Kidney (tissue), 14 donors: ENCODE measurements around the gene BABAM2. TPM values are rescaled to one million over a fixed set of nuclear protein-coding genes. Genes with fewer than 3 reads are reported as not detected.

Source experiments
- DNase-seq, 5 donors: peaks; one replicate each; pipeline ENCODE4 v3.0.0-alpha.2; 2013 to 2020
- FAIRE-seq: peaks from 2 replicates; lab custom pipeline; 2012; peaks lifted over from hg19 to GRCh38; lab: Jason Lieb, UNC
- H3K27ac ChIP-seq, 2 donors: one replicate each; pipeline ENCODE4 v1.7.0; 2013; ENCODE audit warnings: low read depth in 2 of 2, low read length in 2 of 2, inconsistent platforms in 1 of 2
- H3K27me3 ChIP-seq: one replicate; pipeline ENCODE4 v1.7.1; 2013; ENCODE audit warnings: low read length, inconsistent platforms; ENCODE audit not compliant: control insufficient read depth, insufficient read depth
- H3K36me3 ChIP-seq, 3 donors: one replicate each; pipeline versions ENCODE4 v1.7.0 to v1.7.1; 2013; ENCODE audit warnings: low read length in 3 of 3, control low read depth in 1 of 3, inconsistent platforms in 1 of 3; ENCODE audit not compliant: insufficient read depth in 3 of 3, control insufficient read depth in 2 of 3
- H3K4me1 ChIP-seq, 3 donors: one replicate each; pipeline versions ENCODE4 v1.7.0 to v1.7.1; 2013; ENCODE audit warnings: low read length in 3 of 3, inconsistent platforms in 1 of 3, low read depth in 1 of 3; ENCODE audit not compliant: control insufficient read depth in 2 of 3, insufficient read depth in 2 of 3
- H3K4me3 ChIP-seq, 3 donors: one replicate each; pipeline versions ENCODE4 v1.7.0 to v1.8.1; 2013; ENCODE audit warnings: low read length in 3 of 3, control low read depth in 1 of 3, inconsistent platforms in 1 of 3
- H3K9ac ChIP-seq, 3 donors: one replicate each; pipeline versions ENCODE4 v1.7.0 to v1.7.1; 2013; ENCODE audit warnings: low read length in 3 of 3, control low read depth in 1 of 3, inconsistent platforms in 1 of 3
- H3K9me3 ChIP-seq, 3 donors: one replicate each; pipeline versions ENCODE4 v1.7.0 to v1.7.1; 2013; ENCODE audit warnings: low read length in 3 of 3, control low read depth in 1 of 3, inconsistent platforms in 1 of 3; ENCODE audit not compliant: control insufficient read depth in 2 of 3, insufficient read depth in 1 of 3
- CTCF ChIP-seq: IDR thresholded peaks from 3 replicates; pipeline ENCODE4 v1.5.1; 2012; ENCODE audit warnings: mild to moderate bottlenecking, moderate library complexity, borderline replicate concordance; ENCODE audit not compliant: insufficient read depth; ENCODE audit errors: extremely low read depth
- intact Hi-C: fragments of 100-400 bp; cut with DNase I; formaldehyde crosslinking; loops from one replicate; pipeline ENCODE4 v1.11.1; 2022
- polyA plus RNA-seq: library from polyadenylated mRNA; stranded (reverse); fragments of 350-450 nt; fragmentation: Illumina TruSeq; extraction: RNeasy Lipid Tissue Mini Kit (QIAGEN cat#74804); gene quantifications from one replicate; pipeline ENCODE4 v1.2.3, GENCODE V29; 2014; ENCODE audit warnings: low read depth, low replicate concordance; ENCODE audit not compliant: insufficient read depth
- total RNA-seq: library from RNA; stranded (reverse); fragmentation: NEBNext Ultra II Directional; extraction: Animal tissue kit (Norgen Biotek cat#: 25700); gene quantifications from one replicate; pipeline ENCODE4 v1.2.1, GENCODE V29; 2021
- donor health status: control.
- donor health status: control.
- donor health status: control.
- donor health status: control.
- donor health status: control.
- donor health status: DM: yes; HTN: yes; CAD: no.
- donor health status: Normal renal cell carcinoma (clear cell type).

Gene BABAM2
- total and polyA plus RNA-seq, 2 donors from 2014 or later, result 68.4 to 74.1 TPM

GRCh38 chr2:28263690-28264089 lies 373.2 kb downstream of the BABAM2 start:
- Histone ChIP-seq H3K27ac (no peak overlapping the region), H3K4me3 (no peak overlapping the region), H3K4me1 (peaks cover 0 to 4% (median 0%) of the 10 kb centered on the region in 3 donors), H3K9ac (no peak overlapping the region), H3K27me3 (no peaks in the 10 kb centered on the region), H3K9me3 (peaks cover 0 to 2% (median 0%) of the 10 kb centered on the region in 3 donors), H3K36me3 (no peaks in the 10 kb centered on the region)
- TF ChIP-seq CTCF, result no peak
- DNase-seq (no peak), FAIRE-seq (no peak)
- intact Hi-C loops, result no loop called here

GRCh38 chr2:28267282-28267681 lies 376.8 kb downstream of the BABAM2 start:
- no peaks in the 10 kb centered on the region for H3K36me3 ChIP-seq
- DNase-seq, result no peak
- H3K4me1 ChIP-seq, result peaks cover 0 to 7% (median 0%) of the 10 kb centered on the region in 3 donors
- no peaks in the 10 kb centered on the region for H3K27me3 ChIP-seq
- no peak overlapping the region for H3K4me3 ChIP-seq
- H3K27ac ChIP-seq, result no peak overlapping the region
- no peak overlapping the region for H3K9ac ChIP-seq
- H3K9me3 ChIP-seq, result no peaks in the 10 kb centered on the region
- intact Hi-C loops, result no loop called here
- TF ChIP-seq CTCF, result no peak
- no peak for FAIRE-seq

- no peak for DNase-seq
- peak overlapping the region in 1 of 2 donors; percentile 23 for H3K27ac ChIP-seq
- no peak overlapping the region for H3K4me3 ChIP-seq
- intact Hi-C loops, result no loop called here
- no peaks in the 10 kb centered on the region for H3K9me3 ChIP-seq
- TF ChIP-seq CTCF, result no peak
- H3K36me3 ChIP-seq, result no peaks in the 10 kb centered on the region
- peaks cover 0 to 6% (median 0%) of the 10 kb centered on the region in 3 donors for H3K4me1 ChIP-seq
- H3K27me3 ChIP-seq, result no peaks in the 10 kb centered on the region
- FAIRE-seq, result no peak
- no peak overlapping the region for H3K9ac ChIP-seq
Measured at GRCh38 chr2:28268386-28268785, 377.9 kb downstream of the BABAM2 start.
